Measurements from ENCODE around the gene CSAD.

GRCh38 chr12:53218551-53219291 is 38.0 kb upstream of the CSAD start:
- no peak for TF ChIP-seq CTCF (IDR thresholded peaks at IDR 0.05)
- no peak for TF ChIP-seq POLR2AphosphoS5 (IDR thresholded peaks at IDR 0.05)
- TF ChIP-seq EP300 (IDR thresholded peaks at IDR 0.05; ENCODE audit: low read depth): no peak
